Sigmoid colon (tissue), 4 donors: Measurements from ENCODE around the gene DACT3.

Source experiments
- POLR2AphosphoS5 ChIP-seq, 4 donors: sonication (generic); formaldehyde crosslinking; IDR thresholded peaks; one replicate each; pipeline ENCODE4 v1.6.1; 2017; ENCODE audit warnings: antibody characterized with exemption in 4 of 4
- TF ChIP-seq, protein P1 (sequence below), 4 experiments: fragments of 450-650 bp in 3 of 4; fragments of 200-600 bp in 1 of 4; IDR thresholded peaks; one replicate each; pipeline ENCODE4 v1.5.1; 2016 to 2019; ENCODE audit warnings: antibody characterized with exemption in 4 of 4, mild to moderate bottlenecking in 3 of 4, moderate library complexity in 2 of 4

DNA sequence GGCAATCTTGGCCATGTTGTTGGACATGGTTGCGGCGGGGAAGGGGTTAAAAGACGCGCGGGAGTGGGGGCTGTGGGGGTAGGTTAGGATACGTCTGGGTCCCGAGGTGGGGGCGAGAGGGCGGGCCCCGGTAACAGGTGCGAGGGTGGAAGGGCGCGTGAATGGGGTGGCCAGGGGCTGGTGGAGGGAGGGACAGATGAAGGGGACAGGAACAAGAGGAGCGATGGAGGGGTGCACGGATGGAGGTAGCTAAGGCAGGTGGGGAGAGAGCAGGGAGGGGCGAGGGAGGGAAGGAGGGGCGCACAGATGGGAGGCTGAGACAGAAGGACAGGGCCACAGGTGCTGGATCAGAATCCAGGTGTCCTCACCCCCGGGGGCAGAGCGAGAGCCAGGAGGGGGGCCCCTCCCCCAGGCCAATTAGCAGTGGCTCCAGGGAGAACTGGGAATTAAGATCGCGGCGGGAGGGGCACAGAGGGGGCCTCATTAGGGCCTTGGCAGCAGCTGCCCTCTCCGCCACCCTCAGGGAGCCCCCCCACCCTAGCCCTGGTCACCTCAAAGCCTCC is 26.2 kb downstream of the DACT3 start:
- TF ChIP-seq, protein P1, sequence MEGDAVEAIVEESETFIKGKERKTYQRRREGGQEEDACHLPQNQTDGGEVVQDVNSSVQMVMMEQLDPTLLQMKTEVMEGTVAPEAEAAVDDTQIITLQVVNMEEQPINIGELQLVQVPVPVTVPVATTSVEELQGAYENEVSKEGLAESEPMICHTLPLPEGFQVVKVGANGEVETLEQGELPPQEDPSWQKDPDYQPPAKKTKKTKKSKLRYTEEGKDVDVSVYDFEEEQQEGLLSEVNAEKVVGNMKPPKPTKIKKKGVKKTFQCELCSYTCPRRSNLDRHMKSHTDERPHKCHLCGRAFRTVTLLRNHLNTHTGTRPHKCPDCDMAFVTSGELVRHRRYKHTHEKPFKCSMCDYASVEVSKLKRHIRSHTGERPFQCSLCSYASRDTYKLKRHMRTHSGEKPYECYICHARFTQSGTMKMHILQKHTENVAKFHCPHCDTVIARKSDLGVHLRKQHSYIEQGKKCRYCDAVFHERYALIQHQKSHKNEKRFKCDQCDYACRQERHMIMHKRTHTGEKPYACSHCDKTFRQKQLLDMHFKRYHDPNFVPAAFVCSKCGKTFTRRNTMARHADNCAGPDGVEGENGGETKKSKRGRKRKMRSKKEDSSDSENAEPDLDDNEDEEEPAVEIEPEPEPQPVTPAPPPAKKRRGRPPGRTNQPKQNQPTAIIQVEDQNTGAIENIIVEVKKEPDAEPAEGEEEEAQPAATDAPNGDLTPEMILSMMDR (IDR thresholded peaks at IDR 0.05), result no peak
- no peak for TF ChIP-seq POLR2AphosphoS5 (IDR thresholded peaks at IDR 0.05)
